COLO668 (cell line): Measurements from ENCODE around the gene HBA1.
"Not testable (repeated sequence)": the region's sequence is repeated elsewhere in the genome, so short reads cannot be mapped to it uniquely, and the experiment has no call there.

Experiments
- DNase-seq: peaks from one replicate; lab custom pipeline; 2025; ENCODE audit not compliant: unreplicated experiment; lab: John Stamatoyannopoulos, UW

HBA1 gene

GRCh38 chr16:194516-194915 lies 18.0 kb downstream of the HBA1 start:
- no peak for DNase-seq

- DNase-seq: no peak
Observed at GRCh38 chr16:200388-200787, 23.9 kb downstream of the HBA1 start.

- no peak for DNase-seq
Observed at GRCh38 chr16:203246-203645, 26.8 kb downstream of the HBA1 start.

- not testable (repeated sequence) for DNase-seq
Observed at GRCh38 chr16:204046-204445, 27.6 kb downstream of the HBA1 start.

- not testable (repeated sequence) for DNase-seq
Observed at GRCh38 chr16:209359-209758, 32.9 kb downstream of the HBA1 start.

- not testable (repeated sequence) for DNase-seq
Observed at GRCh38 chr16:211631-212180, 35.2 kb downstream of the HBA1 start.

- no peak for DNase-seq
Observed at GRCh38 chr16:212999-213398, 36.5 kb downstream of the HBA1 start.

- DNase-seq: no peak
Observed at GRCh38 chr16:220021-220420, 43.5 kb downstream of the HBA1 start.
